K562 (cell line): ENCODE measurements around the gene RUNX1. TPM values are rescaled to one million over a fixed set of nuclear protein-coding genes. Genes with fewer than 3 reads are reported as not detected.

Source experiments
- ATF3 ChIP-seq, 2 experiments: fragments of 450-650 bp in 1 of 2; sonication (generic) in 1 of 2; formaldehyde crosslinking in 1 of 2; IDR thresholded peaks in 1 of 2; conservative IDR thresholded peaks in 1 of 2; 2 replicates each; pipeline versions ENCODE4 v1.6.1 to v1.8.1; 2016 to 2023; ENCODE audit warnings: mild to moderate bottlenecking in 2 of 2, moderate library complexity in 2 of 2, inconsistent platforms in 1 of 2, missing genetic modification reagents in 1 of 2
- CEBPG ChIP-seq, 3 experiments: fragments of 200-800 bp in 1 of 3; sonication (Bioruptor generic) in 1 of 3; sonication (generic) in 1 of 3; formaldehyde crosslinking in 1 of 3; IDR thresholded peaks in 2 of 3; conservative IDR thresholded peaks in 1 of 3; 2 replicates each; pipeline versions ENCODE4 v1.6.1 to v1.8.0; 2016 to 2022; ENCODE audit warnings: missing compliant biosample characterization in 2 of 3, missing genetic modification characterization in 2 of 3, mild to moderate bottlenecking in 1 of 3, missing genetic modification reagents in 1 of 3
- E2F6 ChIP-seq, 2 experiments: IDR thresholded peaks; 2 replicates each; pipeline ENCODE4 v1.6.1; 2011; ENCODE audit warnings: borderline replicate concordance in 1 of 2, control low read depth in 1 of 2, low read depth in 1 of 2, low read length in 1 of 2, mild to moderate bottlenecking in 1 of 2, mixed read lengths in 1 of 2, moderate library complexity in 1 of 2; ENCODE audit not compliant: insufficient read depth in 1 of 2, insufficient read length in 1 of 2, poor library complexity in 1 of 2, severe bottlenecking in 1 of 2; ENCODE audit errors: extremely low read depth in 1 of 2
- ELK1 ChIP-seq: sonication (generic); formaldehyde crosslinking; IDR thresholded peaks from 2 replicates; pipeline ENCODE4 v1.8.1; 2022; ENCODE audit warnings: missing genetic modification reagents
- FUS ChIP-seq: fragments of 200-400 bp; formaldehyde crosslinking; optimal IDR thresholded peaks from 2 replicates; pipeline ENCODE3; 2017; ENCODE audit warnings: low read depth, low read length
- MCM2 ChIP-seq: fragments of 450-650 bp; IDR thresholded peaks from 2 replicates; pipeline ENCODE4 v1.6.1; 2017; ENCODE audit warnings: low read depth, mild to moderate bottlenecking
- RBM34 ChIP-seq: fragments of 200-400 bp; formaldehyde crosslinking; IDR thresholded peaks from 2 replicates; pipeline ENCODE4 v1.6.1; 2018; ENCODE audit warnings: low read length, borderline replicate concordance; ENCODE audit not compliant: insufficient read depth
- SMAD4 ChIP-seq: fragments of 250-450 bp; sonication (Bioruptor Pico); conservative IDR thresholded peaks from 2 replicates; pipeline ENCODE4 v1.8.0; 2021; ENCODE audit warnings: inconsistent platforms, mild to moderate bottlenecking, moderate library complexity
- SRSF9 ChIP-seq: fragments of 200-400 bp; formaldehyde crosslinking; IDR thresholded peaks from 2 replicates; pipeline ENCODE4 v1.6.1; 2017; ENCODE audit warnings: low read depth, low read length, borderline replicate concordance
- TSHZ1 ChIP-seq: fragments of 250-450 bp; sonication (Bioruptor Pico); IDR thresholded peaks from 2 replicates; pipeline ENCODE4 v1.4.0; 2020; ENCODE audit warnings: mild to moderate bottlenecking, moderate library complexity
- ZNF239 ChIP-seq: fragments of 250-450 bp; sonication (Bioruptor Pico); IDR thresholded peaks from 2 replicates; pipeline ENCODE4 v1.4.0; 2020; ENCODE audit warnings: mild to moderate bottlenecking
- polyA plus RNA-seq, 8 experiments: library from polyadenylated mRNA; depleted of rRNA in 4 of 8; stranded (reverse) in 5 of 8; unstranded in 3 of 8; fragments of >200 nt; fragmentation: Nextera tagmentation in 2 of 8; fragmentation: Illumina TruSeq in 1 of 8; extraction: Ambion mirVana in 2 of 8; extraction: Trizol in 1 of 8; gene quantifications; 2 replicates each; pipeline versions ENCODE4 v1.2.1 to v1.2.3, GENCODE V29; 2011 to 2014; ENCODE audit warnings: inconsistent platforms in 1 of 8, missing spikeins in 1 of 8
- total RNA-seq, 7 experiments: library from RNA; depleted of rRNA in 6 of 7; stranded (reverse); fragments of >200 nt in 6 of 7; fragmentation: Illumina TruSeq in 2 of 7; extraction: Trizol in 2 of 7; gene quantifications; 2 replicates each; pipeline versions ENCODE4 v1.2.1 to v1.2.3, GENCODE V29; 2011 to 2021; ENCODE audit warnings: low replicate concordance in 1 of 7

Gene RUNX1
- total and polyA plus RNA-seq, 9 of the 15 experiments (the other 6 are each of a cell fraction or from before 2014, with no cell fraction given), result 2.2 to 68.6 (median 17.8) TPM

- TF ChIP-seq SRSF9, result no peak
- no peak for TF ChIP-seq TSHZ1 (CRISPR knock-in tag)
- no peak for TF ChIP-seq FUS
- no peak for TF ChIP-seq ATF3 (IDR thresholded peaks at IDR 0.05)
- no peak for TF ChIP-seq ATF3 (CRISPR knock-in tag; conservative IDR thresholded peaks at IDR 0.05)
- TF ChIP-seq CEBPG (CRISPR knock-in tag; IDR thresholded peaks at IDR 0.05), result no peak
- peak in 1 of 2 experiments; percentile 55; a peak in 2 of 4 replicates for TF ChIP-seq CEBPG (tag; conservative IDR thresholded peaks at IDR 0.05 in 1 of 2, IDR thresholded peaks at IDR 0.05 in 1 of 2)
- no peak for TF ChIP-seq ZNF239
- TF ChIP-seq ELK1 (CRISPR knock-in tag), result no peak
- TF ChIP-seq RBM34, result no peak
- TF ChIP-seq E2F6 (IDR thresholded peaks at IDR 0.05; ENCODE audit: borderline replicate concordance in 1 of 2, extremely low read depth in 1 of 2, insufficient read depth in 1 of 2, insufficient read length in 1 of 2, low read depth in 1 of 2, low read length in 1 of 2, poor library complexity in 1 of 2, severe bottlenecking in 1 of 2), result no peak
- TF ChIP-seq MCM2, result no peak
- no peak for TF ChIP-seq SMAD4 (CRISPR knock-in tag)
Measured at GRCh38 chr21:35046880-35047229, 2.2 kb downstream of the RUNX1 start (continued).
